RWPE2 (cell line): ENCODE measurements around the gene MYO1D.

Source experiments
- ATAC-seq: fragments of 200-7000 bp; cut with Tn5 transposase; 3 replicates; pipeline ENCODE4 v1.9.1; 2021; ENCODE audit warnings: low read depth
- DNase-seq: peaks from one replicate; pipeline ENCODE4 v3.0.0-alpha.2; 2020; ENCODE audit warnings: low spot score
- H3K27ac ChIP-seq: fragments of 450-650 bp; 2 replicates; pipeline ENCODE4 v1.5.1; 2017; ENCODE audit warnings: mild to moderate bottlenecking; ENCODE audit not compliant: poor library complexity, severe bottlenecking
- H3K27me3 ChIP-seq: fragments of 250-450 bp; sonication (Bioruptor Pico); 2 replicates; pipeline ENCODE4 v1.5.1; 2021; ENCODE audit warnings: mild to moderate bottlenecking, moderate library complexity; ENCODE audit not compliant: insufficient read depth, poor library complexity, severe bottlenecking
- H3K36me3 ChIP-seq: fragments of 250-450 bp; sonication (Bioruptor Pico); 2 replicates; pipeline ENCODE4 v1.5.1; 2020; ENCODE audit warnings: low read depth, mild to moderate bottlenecking, moderate library complexity
- H3K4me1 ChIP-seq: fragments of 250-450 bp; sonication (Bioruptor Pico); 2 replicates; pipeline ENCODE4 v1.5.1; 2021; ENCODE audit warnings: mild to moderate bottlenecking, moderate library complexity; ENCODE audit not compliant: insufficient read depth, poor library complexity, severe bottlenecking
- H3K4me3 ChIP-seq: fragments of 250-450 bp; sonication (Bioruptor Pico); 2 replicates; pipeline ENCODE4 v1.5.1; 2021; ENCODE audit warnings: mild to moderate bottlenecking, moderate library complexity; ENCODE audit not compliant: severe bottlenecking
- H3K9me3 ChIP-seq: fragments of 250-450 bp; sonication (Bioruptor Pico); 2 replicates; pipeline ENCODE4 v1.5.1; 2021; ENCODE audit warnings: mild to moderate bottlenecking, moderate library complexity; ENCODE audit not compliant: severe bottlenecking
- CTCF ChIP-seq: fragments of 450-650 bp; IDR thresholded peaks from one replicate; pipeline ENCODE4 v1.5.1; 2017; ENCODE audit warnings: mild to moderate bottlenecking, moderate library complexity; ENCODE audit not compliant: poor library complexity, severe bottlenecking

The MYO1D gene

DNA sequence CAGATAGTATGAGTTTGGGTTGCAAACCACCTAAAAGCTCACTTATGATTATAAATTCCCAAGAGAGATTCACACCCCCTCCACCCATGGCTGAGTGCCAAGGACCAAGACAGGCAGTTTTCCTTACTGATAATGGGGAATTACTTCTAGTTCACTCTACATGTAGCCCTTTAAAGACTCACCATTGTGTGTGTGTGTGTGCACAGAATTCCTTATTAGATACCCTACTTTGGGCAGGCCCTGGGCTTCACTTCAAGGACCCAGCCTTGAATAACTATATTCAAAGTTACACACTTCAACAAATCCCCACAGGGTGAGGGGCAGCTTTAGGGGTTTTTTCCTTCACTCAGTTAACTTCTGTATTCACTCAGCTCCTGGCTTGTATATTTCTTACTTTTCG, 143.5 kb downstream of the MYO1D start:
- TF ChIP-seq CTCF = no peak
- Histone ChIP-seq H3K9me3 (no peaks in the 10 kb centered on the region), H3K4me1 (no peaks in the 10 kb centered on the region), H3K27me3 (no peaks in the 10 kb centered on the region), H3K4me3 (no peak overlapping the region), H3K36me3 (peaks cover 14% of the 10 kb centered on the region), H3K27ac (no peak overlapping the region)
- DNase-seq = no peak
- no peak for ATAC-seq

- H3K9me3 ChIP-seq = no peaks in the 10 kb centered on the region
- no peak overlapping the region for H3K4me3 ChIP-seq
- H3K36me3 ChIP-seq = peaks cover 9% of the 10 kb centered on the region
- no peaks in the 10 kb centered on the region for H3K27me3 ChIP-seq
- H3K27ac ChIP-seq = no peak overlapping the region
- ATAC-seq = no peak
- no peaks in the 10 kb centered on the region for H3K4me1 ChIP-seq
- no peak for TF ChIP-seq CTCF
- no peak for DNase-seq
These were observed 144.0 kb downstream of the MYO1D start for GRCh38 chr17:32732900-32733299.

GRCh38 chr17:32732296-32732642, 144.7 kb downstream of the MYO1D start:
- DNase-seq (no peak), ATAC-seq (no peak)
- TF ChIP-seq CTCF = no peak
- H3K36me3 ChIP-seq = peaks cover 4% of the 10 kb centered on the region; the same call in 1 of the 2 replicates
- H3K4me3 ChIP-seq = no peak overlapping the region
- no peaks in the 10 kb centered on the region for H3K27me3 ChIP-seq
- H3K9me3 ChIP-seq = no peaks in the 10 kb centered on the region
- no peaks in the 10 kb centered on the region for H3K4me1 ChIP-seq
- H3K27ac ChIP-seq = no peak overlapping the region

- Histone ChIP-seq H3K27me3 (no peaks in the 10 kb centered on the region), H3K27ac (no peak overlapping the region), H3K36me3 (peaks cover 4% of the 10 kb centered on the region; the same call in 1 of the 2 replicates), H3K4me3 (no peak overlapping the region), H3K9me3 (no peaks in the 10 kb centered on the region), H3K4me1 (no peaks in the 10 kb centered on the region)
- ATAC-seq (no peak), DNase-seq (no peak)
- TF ChIP-seq CTCF = no peak
These were observed 145.2 kb downstream of the MYO1D start for GRCh38 chr17:32731556-32732295.

- TF ChIP-seq CTCF = no peak
- DNase-seq (no peak), ATAC-seq (no peak)
- no peaks in the 10 kb centered on the region for H3K9me3 ChIP-seq
- no peaks in the 10 kb centered on the region for H3K4me1 ChIP-seq
- no peaks in the 10 kb centered on the region for H3K27me3 ChIP-seq
- no peaks in the 10 kb centered on the region for H3K36me3 ChIP-seq
- H3K4me3 ChIP-seq = no peak overlapping the region
- no peak overlapping the region for H3K27ac ChIP-seq
These were observed 149.2 kb downstream of the MYO1D start for GRCh38 chr17:32727681-32728080.
